ENCODE results near the gene CFB.
"Not testable (repeated sequence)": the region's sequence is repeated elsewhere in the genome, so short reads cannot be mapped to it uniquely, and the experiment has no call there.

DNA sequence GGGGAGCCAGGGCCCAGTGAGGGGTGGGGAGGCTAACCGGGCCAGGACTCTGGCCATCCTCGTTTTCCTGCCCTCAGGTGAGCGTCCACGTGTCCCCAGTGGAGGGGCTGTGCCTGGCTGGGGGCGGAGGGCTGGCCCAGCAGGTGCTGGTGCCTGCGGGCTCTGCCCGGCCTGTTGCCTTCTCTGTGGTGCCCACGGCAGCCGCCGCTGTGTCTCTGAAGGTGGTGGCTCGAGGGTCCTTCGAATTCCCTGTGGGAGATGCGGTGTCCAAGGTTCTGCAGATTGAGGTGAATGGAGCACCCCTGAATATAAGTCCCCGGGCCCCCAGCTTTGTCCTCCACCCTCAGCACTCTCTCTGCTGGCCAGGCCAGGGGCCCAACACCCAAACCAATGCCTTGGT, 48.5 kb downstream of the CFB start:
- TF ChIP-seq POLR2A, BHLHE40 (IDR thresholded peaks at IDR 0.05; ENCODE audit: low read depth, low read length): not testable (repeated sequence)
- TF ChIP-seq, protein P1, sequence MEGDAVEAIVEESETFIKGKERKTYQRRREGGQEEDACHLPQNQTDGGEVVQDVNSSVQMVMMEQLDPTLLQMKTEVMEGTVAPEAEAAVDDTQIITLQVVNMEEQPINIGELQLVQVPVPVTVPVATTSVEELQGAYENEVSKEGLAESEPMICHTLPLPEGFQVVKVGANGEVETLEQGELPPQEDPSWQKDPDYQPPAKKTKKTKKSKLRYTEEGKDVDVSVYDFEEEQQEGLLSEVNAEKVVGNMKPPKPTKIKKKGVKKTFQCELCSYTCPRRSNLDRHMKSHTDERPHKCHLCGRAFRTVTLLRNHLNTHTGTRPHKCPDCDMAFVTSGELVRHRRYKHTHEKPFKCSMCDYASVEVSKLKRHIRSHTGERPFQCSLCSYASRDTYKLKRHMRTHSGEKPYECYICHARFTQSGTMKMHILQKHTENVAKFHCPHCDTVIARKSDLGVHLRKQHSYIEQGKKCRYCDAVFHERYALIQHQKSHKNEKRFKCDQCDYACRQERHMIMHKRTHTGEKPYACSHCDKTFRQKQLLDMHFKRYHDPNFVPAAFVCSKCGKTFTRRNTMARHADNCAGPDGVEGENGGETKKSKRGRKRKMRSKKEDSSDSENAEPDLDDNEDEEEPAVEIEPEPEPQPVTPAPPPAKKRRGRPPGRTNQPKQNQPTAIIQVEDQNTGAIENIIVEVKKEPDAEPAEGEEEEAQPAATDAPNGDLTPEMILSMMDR (conservative IDR thresholded peaks at IDR 0.05; ENCODE audit: low read depth, low read length): not testable (repeated sequence)
- TF ChIP-seq, protein P2, sequence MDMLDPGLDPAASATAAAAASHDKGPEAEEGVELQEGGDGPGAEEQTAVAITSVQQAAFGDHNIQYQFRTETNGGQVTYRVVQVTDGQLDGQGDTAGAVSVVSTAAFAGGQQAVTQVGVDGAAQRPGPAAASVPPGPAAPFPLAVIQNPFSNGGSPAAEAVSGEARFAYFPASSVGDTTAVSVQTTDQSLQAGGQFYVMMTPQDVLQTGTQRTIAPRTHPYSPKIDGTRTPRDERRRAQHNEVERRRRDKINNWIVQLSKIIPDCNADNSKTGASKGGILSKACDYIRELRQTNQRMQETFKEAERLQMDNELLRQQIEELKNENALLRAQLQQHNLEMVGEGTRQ (IDR thresholded peaks at IDR 0.05; ENCODE audit: low read depth, low read length): not testable (repeated sequence)

All from IMR-90 (cell line).